Activated gamma-delta T cell treated with anti-CD3 and anti-CD28 coated beads, Interleukin-2, amount 50 U/mL, for 16 hours (primary cell): Measurements from ENCODE around the gene ELOA.
"Not testable (repeated sequence)": the region's sequence is repeated elsewhere in the genome, so short reads cannot be mapped to it uniquely, and the experiment has no call there.

Source experiments
- DNase-seq: peaks from one replicate; pipeline ENCODE4 v3.0.0-alpha.2; 2020; ENCODE audit warnings: low read depth

The ELOA gene

GRCh38 chr1:23784846-23785245, 41.6 kb downstream of the ELOA start:
- no peak for DNase-seq

GRCh38 chr1:23787701-23788100, 44.4 kb downstream of the ELOA start:
- DNase-seq = no peak

GRCh38 chr1:23788695-23789094, 45.4 kb downstream of the ELOA start:
- DNase-seq = no peak

- peak; percentile 71 for DNase-seq
Measured at GRCh38 chr1:23790696-23791515, 47.6 kb downstream of the ELOA start, which contains the start of gene LYPLA2. Gene LYPLA2, plus strand, starts transcription at chr1:23791145. Its CDS starts 1,538 bp downstream, at chr1:23792683.

GRCh38 chr1:23791516-23792047, 48.3 kb downstream of the ELOA start:
- DNase-seq = no peak

GRCh38 chr1:23792151-23792945, 49.1 kb downstream of the ELOA start:
- no peak for DNase-seq

- DNase-seq = no peak
Measured at GRCh38 chr1:23793018-23793781, 49.9 kb downstream of the ELOA start.

GRCh38 chr1:23793861-23794731, 50.8 kb downstream of the ELOA start:
- DNase-seq = no peak

GRCh38 chr1:23794732-23795182, 51.5 kb downstream of the ELOA start:
- not testable (repeated sequence) for DNase-seq

- DNase-seq = no peak
Measured at GRCh38 chr1:23795676-23796465, 52.6 kb downstream of the ELOA start.

GRCh38 chr1:23796466-23797271, 53.4 kb downstream of the ELOA start:
- DNase-seq = no peak

GRCh38 chr1:23797478-23798448, 54.5 kb downstream of the ELOA start:
- no peak for DNase-seq

- DNase-seq = no peak
Measured at GRCh38 chr1:23798662-23799142, 55.4 kb downstream of the ELOA start.

GRCh38 chr1:23799255-23799569, 55.9 kb downstream of the ELOA start:
- DNase-seq = no peak

- no peak for DNase-seq
Measured at GRCh38 chr1:23799570-23800399, 56.5 kb downstream of the ELOA start.

GRCh38 chr1:23800400-23801337, 57.4 kb downstream of the ELOA start, which contains the start of gene GALE:
Gene GALE, minus strand, starts transcription at chr1:23800754. Its CDS starts 1,747 bp downstream, at chr1:23799007.
- DNase-seq = peak; percentile 97
